BLaER1 (cell line): Measurements from ENCODE around the gene SSBP2.
"Not testable (repeated sequence)": the region's sequence is repeated elsewhere in the genome, so short reads cannot be mapped to it uniquely, and the experiment has no call there.

Source experiments
- H3K27ac ChIP-seq: shearing (Covaris generic); formaldehyde crosslinking; 2 replicates; pipeline ENCODE4 v1.8.1; 2022
- H3K27me3 ChIP-seq: shearing (Covaris generic); formaldehyde crosslinking; 2 replicates; pipeline ENCODE4 v1.8.1; 2022
- H3K36me3 ChIP-seq: shearing (Covaris generic); formaldehyde crosslinking; 2 replicates; pipeline ENCODE4 v1.8.1; 2022
- H3K4me1 ChIP-seq: shearing (Covaris generic); formaldehyde crosslinking; 2 replicates; pipeline ENCODE4 v1.8.1; 2022
- H3K4me2 ChIP-seq: shearing (Covaris generic); formaldehyde crosslinking; 2 replicates; pipeline ENCODE4 v1.8.1; 2022
- H3K4me3 ChIP-seq: shearing (Covaris generic); formaldehyde crosslinking; 2 replicates; pipeline ENCODE4 v1.8.1; 2022
- H3K9ac ChIP-seq: shearing (Covaris generic); formaldehyde crosslinking; 2 replicates; pipeline ENCODE4 v1.8.1; 2022
- H3K9me3 ChIP-seq: shearing (Covaris generic); formaldehyde crosslinking; 2 replicates; pipeline ENCODE4 v1.8.1; 2022
- H4K20me1 ChIP-seq: shearing (Covaris generic); formaldehyde crosslinking; 2 replicates; pipeline ENCODE4 v1.8.1; 2022
- Cebpa-rat ChIP-seq: shearing (Covaris generic); IDR thresholded peaks from 2 replicates; pipeline ENCODE4 v1.8.1; 2022

SSBP2 gene

DNA sequence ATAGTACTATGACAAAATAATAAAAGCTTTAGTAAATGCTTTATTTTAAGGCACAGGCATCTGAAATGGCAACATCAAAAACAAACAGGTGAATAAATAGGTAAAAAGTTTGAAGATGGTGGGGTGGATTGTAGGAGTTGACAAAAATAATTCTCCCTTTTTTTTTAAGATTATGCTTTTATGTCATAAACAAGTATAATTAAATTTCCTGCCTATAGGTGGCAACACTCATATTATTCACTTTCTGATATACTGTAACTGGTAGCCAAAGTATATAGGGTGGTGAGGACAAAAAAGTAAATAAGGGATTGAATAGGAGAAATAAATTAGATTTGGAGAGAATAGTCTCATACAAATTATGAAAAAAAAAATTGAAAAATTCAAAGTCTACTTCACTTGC lies 236.9 kb downstream of the SSBP2 start:
- Histone ChIP-seq H3K4me1 (no peaks in the 10 kb centered on the region; the same call in 1 of the 2 replicates), H3K9ac (no peak overlapping the region), H3K36me3 (peaks cover 26% of the 10 kb centered on the region), H4K20me1 (peaks cover 8% of the 10 kb centered on the region; the same call in 1 of the 2 replicates), H3K27ac (no peak overlapping the region), H3K27me3 (no peaks in the 10 kb centered on the region), H3K9me3 (no peaks in the 10 kb centered on the region), H3K4me3 (no peak overlapping the region), H3K4me2 (no peak overlapping the region)
- TF ChIP-seq Cebpa-rat: no peak

DNA sequence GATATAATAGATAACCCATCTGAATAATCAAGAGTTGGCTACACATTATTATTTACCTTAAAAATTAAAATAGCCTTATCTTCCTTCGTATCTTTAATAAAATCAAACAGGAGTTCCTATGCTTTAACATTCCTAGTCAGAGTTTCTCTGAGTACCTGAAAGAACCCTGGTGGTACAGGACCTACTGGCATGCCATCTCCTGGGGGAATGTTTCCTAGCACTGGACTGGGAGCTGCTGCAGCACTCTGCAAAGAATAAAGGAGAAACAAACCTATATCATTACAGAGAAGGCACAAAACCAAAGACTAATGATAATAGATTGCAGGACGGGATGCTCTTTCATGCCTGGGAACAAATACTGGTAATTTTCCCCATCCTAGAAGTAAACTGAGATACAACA lies 237.4 kb downstream of the SSBP2 start:
- H3K9me3 ChIP-seq: no peaks in the 10 kb centered on the region
- H3K9ac ChIP-seq: no peak overlapping the region
- H3K4me3 ChIP-seq: no peak overlapping the region
- H3K27ac ChIP-seq: no peak overlapping the region
- peaks cover 10% of the 10 kb centered on the region; the same call in 1 of the 2 replicates for H4K20me1 ChIP-seq
- H3K36me3 ChIP-seq: peaks cover 26% of the 10 kb centered on the region
- H3K4me1 ChIP-seq: no peaks in the 10 kb centered on the region; the same call in 1 of the 2 replicates
- no peak overlapping the region for H3K4me2 ChIP-seq
- no peaks in the 10 kb centered on the region for H3K27me3 ChIP-seq
- TF ChIP-seq Cebpa-rat: no peak

DNA sequence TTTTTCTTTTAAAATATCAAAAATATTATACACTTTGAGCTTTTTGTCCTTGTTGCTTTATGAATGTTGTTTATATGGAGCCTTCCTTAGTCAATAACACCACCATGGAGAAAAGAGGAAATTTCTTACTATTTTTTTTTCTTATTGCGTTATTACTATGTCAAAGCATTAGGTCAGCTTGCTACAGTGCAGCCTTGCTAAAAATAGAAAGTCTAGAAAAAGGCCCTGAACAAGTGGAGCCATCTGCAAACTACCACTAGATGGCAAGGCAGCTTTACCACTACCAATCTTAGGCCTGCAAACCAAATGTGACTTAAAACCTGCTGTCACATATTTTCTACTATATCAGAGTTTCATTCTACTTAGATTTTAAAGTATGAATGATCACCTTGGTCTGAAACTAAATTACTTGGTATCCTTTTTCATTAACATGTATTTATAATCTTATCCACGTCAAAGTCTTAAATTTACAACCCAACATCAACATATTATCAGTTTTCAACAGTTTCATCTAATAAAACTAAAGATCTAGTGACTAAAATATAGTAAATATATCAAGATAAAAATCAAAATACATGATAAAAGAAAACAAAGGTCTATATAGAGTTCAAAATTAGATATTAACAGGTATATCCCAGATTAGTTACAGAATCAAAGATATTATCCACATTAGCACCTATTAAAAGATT lies 243.9 kb downstream of the SSBP2 start:
- peaks cover 44% of the 10 kb centered on the region for H3K36me3 ChIP-seq
- H3K4me1 ChIP-seq: peaks cover 25% of the 10 kb centered on the region
- TF ChIP-seq Cebpa-rat: no peak
- H3K27me3 ChIP-seq: no peaks in the 10 kb centered on the region
- H4K20me1 ChIP-seq: peaks cover 10% of the 10 kb centered on the region; the same call in 1 of the 2 replicates
- no peak overlapping the region for H3K4me2 ChIP-seq
- H3K9me3 ChIP-seq: peaks cover 9% of the 10 kb centered on the region; the same call in 1 of the 2 replicates
- no peak overlapping the region for H3K9ac ChIP-seq
- no peak overlapping the region for H3K27ac ChIP-seq
- no peak overlapping the region for H3K4me3 ChIP-seq

DNA sequence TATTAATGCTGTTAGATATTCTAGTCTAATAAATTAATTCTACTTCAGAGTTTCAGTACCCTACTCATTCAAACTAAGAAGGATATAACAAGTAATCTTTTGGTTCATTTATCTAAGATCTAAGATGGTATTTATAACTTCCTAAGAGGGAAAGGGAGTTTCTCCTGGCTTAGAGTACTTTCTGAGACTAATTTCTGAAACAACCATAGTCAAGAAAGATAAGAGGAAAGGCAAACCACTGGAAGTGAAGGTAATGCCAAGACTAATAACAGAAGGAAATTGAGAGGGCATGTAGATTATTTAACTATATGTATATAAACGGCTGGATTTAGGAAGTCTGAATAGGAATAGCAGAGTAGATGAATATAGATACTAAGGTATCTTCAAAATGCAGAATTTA lies 244.5 kb downstream of the SSBP2 start:
- no peak overlapping the region for H3K4me2 ChIP-seq
- H3K27me3 ChIP-seq: no peaks in the 10 kb centered on the region
- peaks cover 10% of the 10 kb centered on the region; the same call in 1 of the 2 replicates for H4K20me1 ChIP-seq
- TF ChIP-seq Cebpa-rat: no peak
- peaks cover 25% of the 10 kb centered on the region for H3K4me1 ChIP-seq
- no peak overlapping the region for H3K4me3 ChIP-seq
- no peak overlapping the region for H3K27ac ChIP-seq
- H3K9ac ChIP-seq: no peak overlapping the region
- peaks cover 9% of the 10 kb centered on the region; the same call in 1 of the 2 replicates for H3K9me3 ChIP-seq
- H3K36me3 ChIP-seq: peaks cover 43% of the 10 kb centered on the region

DNA sequence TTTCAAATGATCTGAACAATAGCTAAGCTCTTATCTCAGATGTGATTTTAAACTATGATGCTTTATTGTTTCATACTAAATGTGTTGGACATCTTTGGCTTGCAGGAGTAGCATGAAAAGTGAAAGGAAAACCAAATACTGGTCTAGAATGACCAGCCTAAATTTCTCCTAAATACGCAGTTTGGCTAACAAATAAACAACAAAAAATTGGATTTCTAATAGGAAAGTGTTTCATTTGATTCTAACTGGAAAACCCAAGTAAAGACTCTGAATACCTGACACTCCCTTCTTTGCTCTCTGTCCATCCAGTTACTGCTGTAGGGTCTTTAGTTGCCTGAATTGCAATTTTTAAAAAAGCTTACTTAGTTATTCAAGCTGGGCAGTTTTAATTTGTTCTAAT lies 245.2 kb downstream of the SSBP2 start:
- Histone ChIP-seq H3K36me3 (peaks cover 35% of the 10 kb centered on the region), H3K4me3 (no peak overlapping the region), H3K4me2 (no peak overlapping the region), H3K9me3 (peaks cover 9% of the 10 kb centered on the region; the same call in 1 of the 2 replicates), H3K9ac (no peak overlapping the region), H4K20me1 (peaks cover 10% of the 10 kb centered on the region; the same call in 1 of the 2 replicates), H3K4me1 (peaks cover 25% of the 10 kb centered on the region), H3K27me3 (no peaks in the 10 kb centered on the region), H3K27ac (no peak overlapping the region)
- no peak for TF ChIP-seq Cebpa-rat

DNA sequence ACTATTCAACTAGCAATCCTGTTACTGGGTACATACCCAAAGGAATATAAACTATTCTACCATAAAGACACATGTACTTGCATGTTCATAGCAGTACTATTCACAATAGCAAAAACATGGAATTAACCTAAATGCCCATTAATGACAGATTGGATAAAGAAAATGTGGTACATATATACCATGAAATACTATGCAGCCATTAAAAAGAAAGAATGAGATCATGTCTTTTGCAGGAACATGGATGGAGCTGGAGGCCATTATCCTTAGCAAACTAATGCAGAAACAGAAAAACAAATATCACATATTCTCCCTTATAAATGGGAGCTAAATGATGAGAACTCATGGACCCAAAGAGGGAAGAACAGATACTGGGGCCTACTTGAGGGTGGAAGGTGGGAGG lies 247.3 kb downstream of the SSBP2 start:
- Histone ChIP-seq H3K4me1 (peaks cover 25% of the 10 kb centered on the region), H3K36me3 (peaks cover 28% of the 10 kb centered on the region), H4K20me1 (peaks cover 17% of the 10 kb centered on the region; the same call in 1 of the 2 replicates)
- H3K4me3 ChIP-seq, H3K9ac ChIP-seq, H3K27ac ChIP-seq, H3K27me3 ChIP-seq, H3K4me2 ChIP-seq, H3K9me3 ChIP-seq: not testable (repeated sequence)

DNA sequence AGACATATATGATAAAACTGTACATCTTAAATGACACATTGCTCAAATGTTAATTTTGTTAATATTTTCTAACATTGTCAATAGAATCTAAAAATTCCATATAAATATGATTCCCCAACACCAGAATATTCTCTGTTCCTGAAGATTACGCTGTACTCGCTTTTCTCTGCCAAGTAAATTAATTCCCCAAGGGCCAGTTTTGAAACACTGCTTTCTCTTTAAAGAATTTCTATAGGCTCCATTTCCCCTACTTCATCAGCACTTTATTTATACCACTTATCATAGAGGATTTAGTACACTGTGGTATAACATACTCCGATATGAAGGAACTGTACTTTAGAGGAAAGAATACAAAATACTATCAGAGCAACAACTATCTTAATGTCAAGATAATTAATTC lies 255.6 kb downstream of the SSBP2 start:
- Histone ChIP-seq H3K4me2 (no peak overlapping the region), H4K20me1 (0 out of 2 replicates have a peak, but pooled peaks cover 14% of the 10 kb centered on the region), H3K4me1 (0 out of 2 replicates have a peak, but pooled peaks cover 6% of the 10 kb centered on the region), H3K4me3 (no peak overlapping the region), H3K27me3 (no peaks in the 10 kb centered on the region), H3K9me3 (no peaks in the 10 kb centered on the region), H3K9ac (no peak overlapping the region), H3K27ac (no peak overlapping the region), H3K36me3 (peaks cover 11% of the 10 kb centered on the region; the same call in 1 of the 2 replicates)
- no peak for TF ChIP-seq Cebpa-rat

DNA sequence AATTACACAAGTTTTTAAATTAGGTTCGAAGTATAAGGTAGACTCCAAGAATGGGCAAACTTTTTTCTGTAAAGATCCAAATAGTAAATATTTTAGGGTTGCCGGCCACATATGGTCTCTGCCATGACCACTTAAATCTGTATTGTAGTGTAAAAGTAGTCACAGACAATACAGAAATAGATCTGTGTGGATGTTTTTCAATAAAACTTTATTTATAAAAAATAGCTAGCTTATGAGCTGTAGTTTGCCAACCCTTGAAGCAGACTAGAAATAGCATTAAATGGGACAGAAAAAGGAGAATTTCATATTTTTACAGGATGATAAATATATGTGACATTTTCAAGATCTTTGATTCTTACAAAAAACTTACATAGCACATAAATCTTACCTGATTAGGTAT lies 262.0 kb downstream of the SSBP2 start:
- H3K36me3 ChIP-seq: peaks cover 6% of the 10 kb centered on the region; the same call in 1 of the 2 replicates
- no peak overlapping the region for H3K27ac ChIP-seq
- no peak overlapping the region for H3K9ac ChIP-seq
- H3K4me3 ChIP-seq: no peak overlapping the region
- no peak overlapping the region for H3K4me2 ChIP-seq
- no peaks in the 10 kb centered on the region for H3K4me1 ChIP-seq
- no peaks in the 10 kb centered on the region for H3K27me3 ChIP-seq
- H4K20me1 ChIP-seq: 0 out of 2 replicates have a peak, but pooled peaks cover 6% of the 10 kb centered on the region
- no peaks in the 10 kb centered on the region for H3K9me3 ChIP-seq
- TF ChIP-seq Cebpa-rat: no peak

DNA sequence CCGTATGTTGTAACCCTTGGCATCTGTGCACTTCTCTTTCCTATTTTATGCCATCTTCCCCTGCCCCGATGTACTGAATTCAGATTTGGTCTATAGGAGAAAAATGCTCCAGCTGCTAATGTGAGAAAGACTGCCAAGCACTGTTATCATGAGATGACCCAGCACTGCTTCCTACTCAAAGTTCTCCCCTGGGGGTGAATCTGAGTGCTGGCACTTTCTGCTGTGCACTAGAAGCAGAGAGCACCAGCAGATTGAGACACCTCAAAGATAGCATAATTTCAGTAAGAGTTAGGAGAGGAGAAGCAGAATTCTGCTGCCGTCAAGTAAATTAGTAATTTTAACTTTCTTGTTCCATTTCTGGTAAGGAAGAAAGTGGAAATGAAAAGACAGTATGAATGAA lies 264.2 kb downstream of the SSBP2 start:
- Histone ChIP-seq H3K27ac (no peak overlapping the region), H3K9me3 (no peaks in the 10 kb centered on the region), H3K36me3 (peaks cover 14% of the 10 kb centered on the region), H3K4me2 (no peak overlapping the region), H3K9ac (no peak overlapping the region), H3K4me3 (no peak overlapping the region), H3K27me3 (no peaks in the 10 kb centered on the region), H3K4me1 (no peaks in the 10 kb centered on the region), H4K20me1 (no peaks in the 10 kb centered on the region)
- TF ChIP-seq Cebpa-rat: no peak

DNA sequence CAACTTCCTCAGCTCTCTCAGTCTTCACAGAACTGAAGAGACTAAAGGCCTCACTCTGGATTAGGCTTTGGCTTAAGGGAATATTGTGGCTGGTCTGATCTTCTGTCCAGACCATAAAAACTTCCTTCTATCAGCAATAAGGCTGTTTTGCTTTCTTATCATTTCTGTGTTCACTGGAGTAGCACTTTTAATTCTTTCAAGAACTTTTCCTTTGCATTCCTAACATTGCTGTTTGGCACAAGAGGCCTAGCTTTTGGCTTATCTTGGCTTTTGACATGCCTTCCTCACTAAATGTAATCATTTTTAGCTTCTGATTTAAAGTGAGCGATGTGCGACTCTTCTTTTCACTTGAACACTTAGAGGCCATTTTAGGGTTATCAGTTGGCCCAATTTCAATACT lies 268.3 kb downstream of the SSBP2 start:
- Histone ChIP-seq H3K27ac (no peak overlapping the region), H3K9me3 (no peaks in the 10 kb centered on the region), H3K36me3 (peaks cover 29% of the 10 kb centered on the region), H3K4me2 (no peak overlapping the region), H3K4me1 (no peaks in the 10 kb centered on the region), H4K20me1 (no peaks in the 10 kb centered on the region), H3K4me3 (no peak overlapping the region), H3K27me3 (no peaks in the 10 kb centered on the region), H3K9ac (no peak overlapping the region)
- TF ChIP-seq Cebpa-rat: no peak

DNA sequence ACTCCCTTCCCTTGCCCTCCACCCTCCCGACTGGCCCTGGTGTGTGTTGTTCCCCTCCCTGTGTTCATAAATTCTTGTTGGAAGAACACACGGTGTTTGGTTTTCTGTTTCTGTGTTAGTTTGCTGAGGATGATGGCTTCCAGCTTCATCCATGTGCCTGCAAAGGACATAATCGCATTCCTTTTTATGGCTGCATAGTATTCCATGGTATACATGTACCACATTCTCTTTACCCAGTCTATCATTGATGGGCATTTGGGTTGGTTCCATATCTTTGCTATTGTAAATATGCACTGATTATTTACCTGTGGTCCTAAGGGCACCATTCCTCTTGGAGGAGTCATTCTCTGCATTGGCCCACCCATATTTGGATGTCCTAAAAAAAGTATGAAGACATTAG lies 277.5 kb downstream of the SSBP2 start:
- not testable (repeated sequence) for H3K9me3 ChIP-seq, H3K27me3 ChIP-seq
- peaks cover 43% of the 10 kb centered on the region for H3K36me3 ChIP-seq

More for the DNA sequence above, 277.5 kb downstream of the SSBP2 start:
- not testable (repeated sequence) for H3K27ac ChIP-seq, H3K9ac ChIP-seq, H4K20me1 ChIP-seq, H3K4me1 ChIP-seq, H3K4me2 ChIP-seq, H3K4me3 ChIP-seq
